ENCODE results near the gene PLCB2. TPM values are rescaled to one million over a fixed set of nuclear protein-coding genes. Genes with fewer than 3 reads are reported as not detected.

Gene PLCB2
- total RNA-seq, 1 donor, result 0.27 TPM

DNA sequence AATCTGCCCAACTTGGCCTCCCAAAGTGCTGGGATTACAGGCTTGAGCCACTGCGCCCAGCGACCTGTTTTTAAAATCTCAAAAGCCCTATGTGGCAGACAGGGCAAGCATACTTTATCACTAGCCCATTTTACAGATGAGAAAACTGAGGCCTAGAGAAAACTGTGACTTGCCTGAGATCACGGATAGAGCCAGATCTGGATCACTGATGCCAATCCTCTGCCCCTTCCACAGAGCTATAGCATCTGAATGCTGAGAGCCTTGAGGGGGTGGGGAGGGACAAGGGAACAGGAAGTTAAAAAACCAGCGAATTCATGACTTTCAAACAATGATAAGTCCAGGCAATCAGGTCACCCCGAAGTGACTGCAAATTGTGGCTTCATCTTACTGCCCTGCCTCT lies 32.2 kb downstream of the PLCB2 start:
- TF ChIP-seq, protein P1, sequence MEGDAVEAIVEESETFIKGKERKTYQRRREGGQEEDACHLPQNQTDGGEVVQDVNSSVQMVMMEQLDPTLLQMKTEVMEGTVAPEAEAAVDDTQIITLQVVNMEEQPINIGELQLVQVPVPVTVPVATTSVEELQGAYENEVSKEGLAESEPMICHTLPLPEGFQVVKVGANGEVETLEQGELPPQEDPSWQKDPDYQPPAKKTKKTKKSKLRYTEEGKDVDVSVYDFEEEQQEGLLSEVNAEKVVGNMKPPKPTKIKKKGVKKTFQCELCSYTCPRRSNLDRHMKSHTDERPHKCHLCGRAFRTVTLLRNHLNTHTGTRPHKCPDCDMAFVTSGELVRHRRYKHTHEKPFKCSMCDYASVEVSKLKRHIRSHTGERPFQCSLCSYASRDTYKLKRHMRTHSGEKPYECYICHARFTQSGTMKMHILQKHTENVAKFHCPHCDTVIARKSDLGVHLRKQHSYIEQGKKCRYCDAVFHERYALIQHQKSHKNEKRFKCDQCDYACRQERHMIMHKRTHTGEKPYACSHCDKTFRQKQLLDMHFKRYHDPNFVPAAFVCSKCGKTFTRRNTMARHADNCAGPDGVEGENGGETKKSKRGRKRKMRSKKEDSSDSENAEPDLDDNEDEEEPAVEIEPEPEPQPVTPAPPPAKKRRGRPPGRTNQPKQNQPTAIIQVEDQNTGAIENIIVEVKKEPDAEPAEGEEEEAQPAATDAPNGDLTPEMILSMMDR (IDR thresholded peaks at IDR 0.05; ENCODE audit: insufficient read depth, low read length), result no peak
- no peak for DNase-seq (ENCODE audit: low read depth)
- H3K4me3 ChIP-seq (ENCODE audit: low read depth, low read length), result no peak overlapping the region

DNA sequence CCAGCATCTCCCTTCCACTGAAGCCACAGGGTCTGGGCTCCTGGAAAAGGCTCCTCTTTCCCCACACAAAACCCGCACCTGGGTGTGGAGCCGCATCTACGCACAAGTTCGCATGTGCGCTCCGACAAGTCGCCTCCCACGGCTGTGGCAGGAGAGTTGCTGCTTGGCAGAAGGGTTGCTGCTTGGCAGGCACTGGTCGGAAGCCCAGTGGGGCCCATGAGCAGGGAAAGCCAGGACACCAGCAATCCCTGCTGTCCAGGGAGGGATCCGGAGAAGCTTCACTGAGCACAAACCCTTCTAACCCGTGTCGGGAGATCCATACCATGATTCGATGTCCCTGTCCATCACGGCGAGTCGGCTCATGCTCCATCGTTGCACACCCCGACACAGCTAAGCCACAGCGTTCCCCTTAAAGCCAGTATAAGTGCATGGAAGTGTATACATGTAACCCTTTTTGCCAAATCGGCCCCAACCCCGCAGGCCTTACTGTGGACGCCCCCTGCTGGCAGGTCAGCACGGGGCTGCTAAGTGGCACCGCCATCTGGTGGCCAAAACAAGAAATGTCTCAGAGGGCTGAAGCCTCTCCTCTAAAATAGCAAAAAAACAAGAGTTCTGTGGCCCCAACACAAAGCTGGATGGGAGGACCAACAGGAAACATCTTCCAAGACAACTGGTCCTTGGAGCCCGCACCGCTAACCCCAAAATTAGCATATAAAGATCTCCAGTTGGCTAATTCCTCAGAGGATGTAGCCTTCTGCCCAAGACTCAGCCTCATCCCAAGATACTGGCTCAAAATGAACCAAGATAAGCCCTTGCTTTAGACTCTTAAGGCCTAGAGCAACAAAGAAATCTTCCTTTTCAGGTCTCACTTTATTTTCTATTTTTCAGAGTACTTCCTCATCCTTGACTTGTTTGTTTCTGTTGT lies 33.1 kb downstream of the PLCB2 start:
- peak; percentile 87 for DNase-seq (ENCODE audit: low read depth)
- H3K4me3 ChIP-seq (ENCODE audit: low read depth, low read length), result no peak overlapping the region
- TF ChIP-seq, protein P1 (IDR thresholded peaks at IDR 0.05; ENCODE audit: insufficient read depth, low read length), result peak; percentile 100

DNA sequence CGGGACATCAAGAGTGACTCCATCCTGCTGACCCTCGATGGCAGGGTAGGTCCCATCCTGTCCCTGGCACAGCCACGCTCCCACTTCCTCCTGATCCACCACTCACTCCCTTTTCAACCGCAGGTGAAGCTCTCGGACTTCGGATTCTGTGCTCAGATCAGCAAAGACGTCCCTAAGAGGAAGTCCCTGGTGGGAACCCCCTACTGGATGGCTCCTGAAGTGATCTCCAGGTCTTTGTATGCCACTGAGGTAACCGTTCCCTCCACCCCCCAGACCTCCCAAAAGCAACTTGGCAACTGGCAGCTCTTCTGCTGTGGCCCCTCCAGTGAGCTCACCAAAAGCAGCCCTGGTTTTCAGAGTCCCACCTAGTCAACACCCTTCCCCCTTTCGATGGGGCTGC lies 34.3 kb downstream of the PLCB2 start:
- TF ChIP-seq, protein P1 (IDR thresholded peaks at IDR 0.05; ENCODE audit: insufficient read depth, low read length), result no peak
- no peak for DNase-seq (ENCODE audit: low read depth)
- no peak overlapping the region for H3K4me3 ChIP-seq (ENCODE audit: low read depth, low read length)

DNA sequence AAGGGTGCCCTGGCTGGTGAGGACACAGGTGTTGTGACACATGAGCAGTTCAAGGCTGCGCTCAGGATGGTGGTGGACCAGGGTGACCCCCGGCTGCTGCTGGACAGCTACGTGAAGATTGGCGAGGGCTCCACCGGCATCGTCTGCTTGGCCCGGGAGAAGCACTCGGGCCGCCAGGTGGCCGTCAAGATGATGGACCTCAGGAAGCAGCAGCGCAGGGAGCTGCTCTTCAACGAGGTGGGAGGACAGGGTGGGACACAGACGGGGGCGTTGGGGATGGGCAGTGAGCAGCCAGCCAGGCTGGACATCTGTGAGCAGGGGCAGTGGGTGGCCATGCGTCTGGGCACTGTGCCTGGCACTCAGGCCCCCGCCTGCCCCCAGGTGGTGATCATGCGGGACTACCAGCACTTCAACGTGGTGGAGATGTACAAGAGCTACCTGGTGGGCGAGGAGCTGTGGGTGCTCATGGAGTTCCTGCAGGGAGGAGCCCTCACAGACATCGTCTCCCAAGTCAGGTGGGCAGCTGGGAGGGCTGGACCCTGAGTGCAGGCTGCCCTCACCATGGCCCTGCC lies 35.2 kb downstream of the PLCB2 start:
- TF ChIP-seq, protein P1 (IDR thresholded peaks at IDR 0.05; ENCODE audit: insufficient read depth, low read length), result peak; percentile 28
- DNase-seq (ENCODE audit: low read depth), result no peak
- no peak overlapping the region for H3K4me3 ChIP-seq (ENCODE audit: low read depth, low read length)

DNA sequence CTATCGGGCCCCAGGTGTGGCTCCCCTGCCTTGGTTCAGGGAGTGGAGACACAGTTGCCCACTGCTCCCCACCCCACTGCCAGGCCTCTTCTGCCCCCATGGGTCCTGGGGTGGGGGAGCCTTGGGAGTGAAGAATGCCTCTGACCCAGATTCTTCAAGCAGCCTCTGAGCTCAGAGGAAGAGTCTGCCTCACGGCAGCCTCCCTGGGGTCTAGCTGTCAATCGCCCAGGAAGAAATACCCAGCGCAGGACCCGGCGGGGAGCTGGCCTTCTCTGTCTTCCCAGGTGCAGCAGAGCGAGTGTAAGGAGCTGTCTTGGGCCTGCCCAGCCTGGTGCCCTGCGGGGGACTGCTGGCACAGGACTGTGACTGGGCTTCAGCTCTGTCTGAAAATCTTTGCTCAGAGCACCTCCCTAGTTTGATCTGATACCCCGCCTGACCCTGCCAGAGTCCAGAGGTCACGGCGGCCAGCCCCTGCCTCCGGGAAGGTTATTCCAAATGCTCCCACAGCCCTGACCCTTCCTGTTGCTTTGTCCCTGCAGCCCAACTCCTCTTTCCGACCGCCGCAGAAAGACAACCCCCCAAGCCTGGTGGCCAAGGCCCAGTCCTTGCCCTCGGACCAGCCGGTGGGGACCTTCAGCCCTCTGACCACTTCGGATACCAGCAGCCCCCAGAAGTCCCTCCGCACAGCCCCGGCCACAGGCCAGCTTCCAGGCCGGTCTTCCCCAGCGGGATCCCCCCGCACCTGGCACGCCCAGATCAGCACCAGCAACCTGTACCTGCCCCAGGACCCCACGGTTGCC lies 35.9 kb downstream of the PLCB2 start:
- DNase-seq (ENCODE audit: low read depth), result no peak

More for the DNA sequence above, 35.9 kb downstream of the PLCB2 start:
- TF ChIP-seq, protein P1 (IDR thresholded peaks at IDR 0.05; ENCODE audit: insufficient read depth, low read length), result no peak
- no peak overlapping the region for H3K4me3 ChIP-seq (ENCODE audit: low read depth, low read length)
